Spleen (tissue), 7 donors: ENCODE results near the gene VPS50.

Experiments
- POLR2A ChIP-seq, 3 donors: fragments of 450-650 bp; IDR thresholded peaks; one replicate each; pipeline ENCODE4 v1.5.1; 2017; ENCODE audit warnings: antibody characterized with exemption in 3 of 3, mild to moderate bottlenecking in 1 of 3
- POLR2AphosphoS5 ChIP-seq, 3 donors: sonication (generic); formaldehyde crosslinking; IDR thresholded peaks; one replicate each; pipeline ENCODE4 v1.5.1; 2017; ENCODE audit warnings: antibody characterized with exemption in 3 of 3
- TF ChIP-seq, protein P1 (sequence below), 11 experiments: fragments of 200-600 bp in 7 of 11; fragments of 450-650 bp in 4 of 11; sonication (generic) in 4 of 11; IDR thresholded peaks in 8 of 11; conservative IDR thresholded peaks in 3 of 11; 1 replicate in 7 of 11; 2 replicates in 4 of 11; pipeline versions ENCODE4 v1.4.0 to v1.8.0; 2016 to 2021; ENCODE audit warnings: antibody characterized with exemption in 11 of 11, inconsistent platforms in 4 of 11, mild to moderate bottlenecking in 1 of 11
- donor health status: DM: no; HTN: no; CAD: no; lungs with moderate emphysema.
- donor health status: DM: no; HTN: no; CAD: no.
- donor health status: DM: no; HTN: no; CAD: no.

DNA sequence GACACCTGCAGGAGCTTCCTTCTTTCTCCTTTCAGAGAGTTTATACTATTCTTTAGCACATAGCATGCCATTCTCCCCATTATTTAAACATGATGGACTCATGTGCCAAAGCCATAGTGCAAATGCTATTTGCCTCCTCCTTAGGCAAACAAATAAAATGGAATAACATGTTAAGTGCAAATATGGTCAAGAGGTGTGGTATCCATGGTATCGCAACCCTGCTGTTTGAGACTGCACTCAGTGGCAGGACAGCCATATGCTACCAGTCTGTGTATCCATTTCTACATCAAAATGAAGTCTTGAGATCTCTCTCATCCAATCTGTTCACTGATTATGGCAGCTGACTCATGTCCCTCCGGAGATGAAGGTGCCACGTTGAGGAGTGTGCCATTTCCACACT is 28.7 kb upstream of the VPS50 start:
- TF ChIP-seq, protein P1, sequence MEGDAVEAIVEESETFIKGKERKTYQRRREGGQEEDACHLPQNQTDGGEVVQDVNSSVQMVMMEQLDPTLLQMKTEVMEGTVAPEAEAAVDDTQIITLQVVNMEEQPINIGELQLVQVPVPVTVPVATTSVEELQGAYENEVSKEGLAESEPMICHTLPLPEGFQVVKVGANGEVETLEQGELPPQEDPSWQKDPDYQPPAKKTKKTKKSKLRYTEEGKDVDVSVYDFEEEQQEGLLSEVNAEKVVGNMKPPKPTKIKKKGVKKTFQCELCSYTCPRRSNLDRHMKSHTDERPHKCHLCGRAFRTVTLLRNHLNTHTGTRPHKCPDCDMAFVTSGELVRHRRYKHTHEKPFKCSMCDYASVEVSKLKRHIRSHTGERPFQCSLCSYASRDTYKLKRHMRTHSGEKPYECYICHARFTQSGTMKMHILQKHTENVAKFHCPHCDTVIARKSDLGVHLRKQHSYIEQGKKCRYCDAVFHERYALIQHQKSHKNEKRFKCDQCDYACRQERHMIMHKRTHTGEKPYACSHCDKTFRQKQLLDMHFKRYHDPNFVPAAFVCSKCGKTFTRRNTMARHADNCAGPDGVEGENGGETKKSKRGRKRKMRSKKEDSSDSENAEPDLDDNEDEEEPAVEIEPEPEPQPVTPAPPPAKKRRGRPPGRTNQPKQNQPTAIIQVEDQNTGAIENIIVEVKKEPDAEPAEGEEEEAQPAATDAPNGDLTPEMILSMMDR (IDR thresholded peaks at IDR 0.05 in 8 of 11, conservative IDR thresholded peaks at IDR 0.05 in 3 of 11), result no peak
- no peak for TF ChIP-seq POLR2A (IDR thresholded peaks at IDR 0.05)
- TF ChIP-seq POLR2AphosphoS5 (IDR thresholded peaks at IDR 0.05), result no peak
